Measurements from ENCODE around the gene ANTXR2.

ANTXR2 gene

GRCh38 chr4:80069108-80069836, 3.8 kb downstream of the ANTXR2 start:
- no peak for DNase-seq

- no peak for DNase-seq
Measured at GRCh38 chr4:80065601-80066000, 7.4 kb downstream of the ANTXR2 start.

GRCh38 chr4:80062527-80062926, 10.5 kb downstream of the ANTXR2 start:
- DNase-seq, result no peak

- DNase-seq, result no peak
Measured at GRCh38 chr4:80060804-80061203, 12.2 kb downstream of the ANTXR2 start.

- peak; percentile 84 for DNase-seq
Measured at GRCh38 chr4:80058740-80059139, 14.3 kb downstream of the ANTXR2 start.

DNA sequence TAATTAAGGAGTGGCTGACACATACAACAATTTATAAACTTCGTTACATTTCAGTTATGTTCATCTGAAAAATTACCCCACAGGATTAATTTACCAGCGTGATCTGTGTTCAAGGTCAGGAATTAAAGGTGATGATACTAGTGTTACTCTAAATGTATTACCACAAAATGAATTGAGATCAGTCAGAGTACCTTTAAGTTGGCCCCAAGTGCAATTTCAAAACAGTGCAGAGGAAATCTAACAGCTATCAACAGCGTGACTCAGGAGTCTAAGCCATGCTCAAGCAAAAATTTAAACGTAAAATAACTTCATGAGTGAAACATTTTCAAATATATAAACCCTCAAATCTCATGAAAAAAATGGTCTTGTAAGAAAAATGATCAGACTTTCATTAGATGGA, 18.7 kb downstream of the ANTXR2 start:
- DNase-seq, result no peak

GRCh38 chr4:80053140-80053910, 19.7 kb downstream of the ANTXR2 start:
- no peak for DNase-seq

DNA sequence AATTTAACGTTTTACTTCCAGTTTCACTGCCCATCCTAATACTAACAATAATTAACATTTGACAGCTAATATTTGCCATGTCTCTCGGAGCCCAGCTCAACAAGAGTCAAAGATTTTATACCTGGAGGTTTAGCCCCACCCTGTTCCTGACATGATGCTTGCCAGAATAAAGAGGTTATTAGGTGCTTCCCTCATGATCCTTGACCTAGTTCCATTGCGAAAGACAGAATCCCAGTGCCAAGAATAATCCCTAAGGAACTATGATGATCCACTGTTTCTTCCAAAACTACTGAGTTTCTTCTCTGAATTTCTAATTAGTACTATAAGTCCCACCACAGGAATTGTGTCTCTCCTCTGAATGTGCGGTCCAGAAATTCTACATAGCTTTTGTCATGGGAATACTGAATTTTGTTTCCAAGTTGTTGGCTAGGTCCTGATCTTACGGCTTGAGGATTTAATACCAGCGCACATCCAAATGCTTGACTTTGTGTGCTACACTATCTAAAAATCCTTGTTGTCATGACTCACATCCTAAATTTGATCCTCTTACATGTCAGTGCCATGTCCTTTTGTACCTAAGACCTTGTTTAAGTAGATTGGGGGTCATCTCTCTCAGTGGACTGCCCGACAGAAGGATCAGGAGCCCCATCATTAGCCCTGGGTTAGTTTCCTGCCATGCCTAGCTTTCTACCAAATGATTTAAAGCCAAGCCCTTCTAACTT, 23.1 kb downstream of the ANTXR2 start:
- DNase-seq, result no peak

DNA sequence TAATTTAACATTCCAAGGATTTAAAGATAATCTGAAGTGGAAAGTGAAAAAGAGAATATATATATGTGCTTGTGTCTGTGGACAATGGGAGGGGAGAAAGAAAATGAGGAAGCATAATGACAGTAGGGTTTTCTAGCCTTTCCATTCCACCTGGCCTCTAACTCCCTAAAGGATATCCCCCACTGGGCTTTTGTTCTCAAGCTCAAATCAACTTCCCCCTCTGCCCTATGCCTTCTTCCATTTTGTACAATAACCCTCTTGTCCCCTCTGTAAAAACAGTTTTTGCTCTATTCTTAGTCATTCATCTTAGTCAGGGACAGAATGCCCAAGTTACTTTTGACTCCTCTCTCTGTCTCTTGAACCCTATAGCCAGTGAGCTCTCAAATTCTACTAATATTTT, 23.6 kb downstream of the ANTXR2 start:
- no peak for DNase-seq

GRCh38 chr4:80045786-80046185, 27.2 kb downstream of the ANTXR2 start:
- no peak for DNase-seq

DNA sequence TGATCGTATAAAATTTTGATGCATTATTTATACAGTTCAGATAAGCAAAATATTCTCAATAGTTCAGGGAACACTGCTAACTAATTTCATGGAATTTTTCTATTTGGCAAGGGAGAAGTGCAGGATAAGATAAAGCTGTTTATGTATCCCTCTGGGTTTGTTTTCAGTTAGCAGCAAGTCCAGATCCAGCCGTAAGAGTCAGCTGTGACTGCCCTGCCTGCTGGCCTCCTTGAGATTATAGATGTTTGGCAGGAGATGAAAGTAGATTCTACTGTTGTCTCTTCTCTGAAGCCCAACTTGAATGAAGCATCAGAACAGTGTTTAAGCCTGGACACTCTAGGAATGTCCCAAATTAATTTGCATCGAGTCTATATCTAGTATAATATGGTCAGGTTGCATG, 29.5 kb downstream of the ANTXR2 start:
- DNase-seq, result no peak

DNA sequence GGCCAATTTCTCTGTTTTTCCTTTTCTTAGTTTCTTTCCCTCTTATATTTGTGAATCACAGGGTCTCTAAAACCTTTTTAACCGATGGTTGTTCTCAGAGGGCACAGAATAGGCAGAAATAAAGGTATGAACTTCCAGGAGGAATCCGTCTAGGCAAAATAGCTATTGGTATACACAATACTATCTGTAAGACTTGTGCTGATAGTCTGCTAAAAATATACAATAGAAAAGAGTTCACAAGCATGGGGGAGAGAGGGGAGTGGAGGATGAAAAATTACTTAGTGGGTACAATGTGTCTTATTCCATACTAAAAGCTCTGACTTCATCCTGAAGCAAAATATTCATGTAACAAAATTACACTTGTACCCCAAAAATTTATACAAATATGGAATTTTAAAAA, 30.2 kb downstream of the ANTXR2 start:
- no peak for DNase-seq

- DNase-seq, result no peak
Measured at GRCh38 chr4:80037864-80038263, 35.2 kb downstream of the ANTXR2 start.

DNA sequence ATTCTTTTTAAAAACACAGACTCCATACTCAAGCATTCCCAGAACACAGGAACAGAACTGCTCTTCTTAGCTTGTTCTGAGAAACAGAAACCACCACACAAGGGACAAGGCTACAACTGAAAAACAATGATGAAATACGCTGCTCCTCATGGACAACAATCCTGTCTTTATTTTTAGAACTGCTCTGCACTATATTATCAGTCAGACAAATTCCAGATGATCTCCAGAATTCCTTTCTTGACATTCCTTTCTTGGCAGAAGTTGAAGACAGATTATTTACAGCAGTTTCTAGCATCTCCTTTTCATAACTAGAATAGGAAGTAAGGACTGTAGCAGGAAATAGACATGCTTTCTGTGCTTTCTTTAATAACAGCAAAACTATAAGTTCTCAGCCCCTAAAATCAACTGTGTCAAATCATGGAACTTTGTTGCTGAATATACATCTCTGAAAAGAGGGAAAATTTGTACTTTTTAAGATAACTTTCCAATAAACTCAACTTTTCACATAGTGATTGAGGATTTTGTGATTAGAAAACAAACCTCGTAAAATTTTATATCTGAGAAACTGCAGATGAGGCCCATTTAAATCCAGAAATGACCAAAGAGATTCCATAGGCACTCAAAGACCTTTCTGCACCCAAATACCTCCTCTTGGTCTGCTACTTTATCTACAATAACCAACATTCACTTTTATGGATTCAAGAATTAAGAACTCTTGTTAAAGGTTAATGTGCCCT, 35.9 kb downstream of the ANTXR2 start:
- no peak for DNase-seq

GRCh38 chr4:80036306-80036705, 36.7 kb downstream of the ANTXR2 start:
- DNase-seq, result no peak

DNA sequence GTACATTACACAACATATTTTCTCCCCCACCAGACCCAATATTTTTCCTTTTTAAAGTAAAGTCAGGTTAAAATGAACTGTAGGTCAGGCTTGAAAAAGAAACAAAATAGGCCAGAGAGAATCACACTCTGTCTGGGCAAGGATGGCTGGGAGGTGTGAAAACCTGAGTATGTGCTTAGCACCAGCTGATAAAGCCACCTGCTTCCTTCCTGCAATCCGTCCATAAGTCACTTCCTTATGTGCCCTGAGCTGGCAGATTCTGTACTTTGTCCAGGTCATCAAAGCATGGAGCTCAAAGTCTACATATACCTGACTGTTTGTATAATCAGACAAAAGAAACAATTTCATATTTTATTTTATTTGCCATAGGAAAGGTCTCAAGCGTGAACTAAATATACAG, 37.7 kb downstream of the ANTXR2 start:
- DNase-seq, result peak; percentile 40

DNA sequence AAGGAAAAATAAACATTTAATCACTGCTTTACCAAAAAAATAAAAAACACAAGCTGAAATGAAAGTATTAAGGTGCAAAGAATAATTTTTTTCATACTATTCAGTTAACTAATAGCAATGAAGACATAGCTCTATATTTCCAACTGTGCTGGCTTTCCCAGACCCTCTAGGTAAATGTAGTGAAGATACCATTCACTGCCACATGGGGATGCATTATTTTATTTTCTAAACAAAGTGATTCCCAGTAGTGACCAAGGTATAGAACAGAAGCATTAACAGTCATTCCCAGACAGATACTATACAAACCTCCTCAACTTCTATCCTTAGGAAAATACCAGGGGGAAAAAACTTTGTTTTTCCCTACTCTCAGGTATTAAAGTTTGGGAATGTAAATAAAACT, 39.4 kb downstream of the ANTXR2 start:
- peak; percentile 18 for DNase-seq

GRCh38 chr4:80029364-80029763, 43.7 kb downstream of the ANTXR2 start:
- no peak for DNase-seq

DNA sequence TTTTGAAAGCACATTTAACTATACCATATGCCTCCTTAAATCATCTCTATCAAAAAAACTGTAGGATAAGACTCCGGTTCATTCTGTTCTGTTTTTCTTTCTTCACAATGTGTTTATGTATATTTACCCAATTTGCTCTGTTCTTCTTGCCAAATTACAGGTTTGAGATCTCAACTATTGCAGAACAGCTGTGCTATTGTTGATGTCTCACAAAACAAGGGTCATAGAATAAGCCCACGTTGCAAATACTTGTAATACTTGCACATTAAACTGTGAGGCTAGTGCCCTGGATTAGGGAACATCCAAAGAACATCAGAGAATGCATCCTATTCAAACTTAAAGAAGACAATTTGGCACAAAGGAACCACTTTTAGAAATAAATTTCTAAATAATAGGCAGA, 45.4 kb downstream of the ANTXR2 start:
- no peak for DNase-seq

- no peak for DNase-seq
Measured at GRCh38 chr4:80026100-80026499, 46.9 kb downstream of the ANTXR2 start.

DNA sequence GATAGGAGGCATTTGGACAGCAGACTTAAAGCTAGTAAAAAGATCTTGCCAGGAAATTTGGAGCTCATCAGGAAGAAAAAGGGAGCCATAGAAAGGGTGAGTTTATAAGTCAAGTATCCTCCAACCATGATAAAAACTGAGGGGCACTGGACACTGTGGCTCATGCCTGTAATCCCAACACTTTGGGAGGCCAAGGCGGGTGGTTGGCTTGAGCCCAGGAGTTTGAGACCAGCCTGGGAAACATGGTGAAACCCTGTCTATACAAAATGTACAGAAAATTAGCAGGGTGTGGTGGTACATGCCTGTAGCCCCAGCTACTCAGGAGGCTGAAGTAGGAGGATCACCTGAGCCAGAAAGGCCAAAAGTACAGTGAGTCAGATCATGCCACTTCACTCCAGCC, 48.7 kb downstream of the ANTXR2 start:
- DNase-seq, result no peak

- DNase-seq, result no peak
Measured at GRCh38 chr4:80022282-80022681, 50.7 kb downstream of the ANTXR2 start.
